GM10248 (cell line): Measurements from ENCODE around the gene AKAP1.

Experiments
- CTCF ChIA-PET: fragments of 300-600 bp; sonication (Branson Sonifier 250); formaldehyde crosslinking; extraction: SDS; loops from one replicate; lab custom pipeline; 2021; ENCODE audit warnings: antibody characterized with exemption; lab: Yijun Ruan, JAX
- POLR2A ChIA-PET: fragments of 350-650 bp; sonication (Branson Sonifier 250); formaldehyde crosslinking; extraction: SDS; loops from one replicate; lab custom pipeline; 2020; ENCODE audit warnings: antibody characterized with exemption; lab: Yijun Ruan, JAX
- DNase-seq: peaks from one replicate; pipeline ENCODE4 v3.0.0; 2012; ENCODE audit errors: extremely low spot score
- CTCF ChIP-seq: IDR thresholded peaks from 2 replicates; pipeline ENCODE4 v1.5.1; 2012; ENCODE audit warnings: mild to moderate bottlenecking, low read depth; ENCODE audit errors: extremely low read depth, missing control alignments, control extremely low read depth

The AKAP1 gene

GRCh38 chr17:57073626-57074025 lies 11.4 kb upstream of the AKAP1 start:
- ChIA-PET CTCF (interaction anchor here (0.9 to 1.5 kb wide), 3 partner anchors 13 to 64 kb away, joined by 3 to 7 read pairs (median 5); no protein-coding TSS in a partner anchor), POLR2A (no interaction called here)
- DNase-seq = no peak
- TF ChIP-seq CTCF = no peak

DNA sequence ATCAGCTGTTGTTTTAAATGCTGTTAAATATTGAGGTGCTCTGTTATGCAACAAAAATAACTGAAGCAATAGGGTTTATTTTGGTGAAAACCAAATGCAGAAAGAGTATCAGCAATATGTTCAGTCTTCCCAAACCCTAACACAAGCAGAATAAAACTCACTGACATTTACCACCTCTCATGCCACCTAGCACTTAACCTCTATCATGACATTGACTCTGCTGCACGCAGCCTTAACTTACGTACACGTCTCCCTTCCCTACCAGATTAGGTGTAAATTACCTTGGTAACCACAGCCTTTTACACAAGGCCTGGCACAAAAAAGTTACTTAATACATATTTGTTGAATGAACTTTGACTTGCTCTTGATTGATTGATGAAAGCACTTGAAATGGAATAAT lies 9.9 kb upstream of the AKAP1 start:
- no peak for TF ChIP-seq CTCF
- ChIA-PET POLR2A (no interaction called here), CTCF (interaction anchor here (1.4 kb wide), 1 partner anchor 13 kb away, joined by 4 read pairs; no protein-coding TSS in a partner anchor)
- DNase-seq = no peak

DNA sequence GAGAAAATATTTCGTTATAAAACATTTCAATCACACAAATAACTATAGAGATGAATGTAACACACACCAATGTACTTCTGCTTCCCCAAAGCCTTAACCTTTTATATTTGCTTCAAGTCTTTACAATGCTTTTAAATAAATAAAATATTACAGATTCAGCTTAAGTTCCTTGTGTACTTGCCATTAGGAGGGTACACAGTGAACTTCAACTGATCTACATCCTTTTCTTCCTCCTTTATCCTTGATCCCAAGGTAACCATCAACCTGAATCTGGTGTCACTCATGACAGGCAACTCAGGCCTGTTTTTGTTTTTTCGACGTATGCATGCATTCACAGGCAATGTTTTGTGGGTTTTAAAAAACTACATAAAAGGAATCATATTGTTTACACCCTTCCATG lies 9.3 kb upstream of the AKAP1 start:
- POLR2A ChIA-PET = no interaction called here
- no peak for TF ChIP-seq CTCF
- CTCF ChIA-PET = interaction anchor here (1.0 to 1.4 kb wide), 2 partner anchors 12 to 13 kb away, joined by 3 to 4 read pairs; no protein-coding TSS in a partner anchor
- no peak for DNase-seq

GRCh38 chr17:57077000-57077399 lies 8.0 kb upstream of the AKAP1 start:
- ChIA-PET POLR2A (no interaction called here), CTCF (interaction anchor here (0.8 to 1.0 kb wide), 2 partner anchors 11 to 14 kb away, joined by 3 read pairs; no protein-coding TSS in a partner anchor)
- DNase-seq = no peak
- no peak for TF ChIP-seq CTCF

GRCh38 chr17:57078274-57078673 lies 6.8 kb upstream of the AKAP1 start:
- POLR2A ChIA-PET = no interaction called here
- no peak for TF ChIP-seq CTCF
- CTCF ChIA-PET = no interaction called here

GRCh38 chr17:57080718-57081117 lies 4.3 kb upstream of the AKAP1 start:
- DNase-seq = peak; percentile 41
- CTCF ChIA-PET = interaction anchor here (1.3 to 1.7 kb wide), 4 partner anchors 11 to 703 kb away, joined by 4 to 6 read pairs (median 4); no protein-coding TSS in a partner anchor
- no peak for TF ChIP-seq CTCF
- POLR2A ChIA-PET = no interaction called here

More at GRCh38 chr17:57078274-57078673, 6.8 kb upstream of the AKAP1 start:
- no peak for DNase-seq
